Measurements from ENCODE around the gene HSPB7.

GRCh38 chr1:16013220-16013907 lies 4.5 kb downstream of the HSPB7 start:
- TF ChIP-seq CTCF (IDR thresholded peaks at IDR 0.05): no peak
- no peak for TF ChIP-seq EZH2phosphoT487 (IDR thresholded peaks at IDR 0.05)
